ENCODE measurements around the gene FBXL17. TPM values are rescaled to one million over a fixed set of nuclear protein-coding genes. Genes with fewer than 3 reads are reported as not detected.

FBXL17 gene
- total and polyA plus RNA-seq, 9 of the 15 experiments (the other 6 are each of a cell fraction or from before 2014, with no cell fraction given) = 0.32 to 5.4 (median 1.8) TPM

GRCh38 chr5:108220834-108221233 lies 161.1 kb downstream of the FBXL17 start:
- WGBS (ENCODE audit: insufficient coverage, low coverage, missing lambda C conversion rate) = 0% methylated on average over 1 of the region's 1 CpG
- Histone ChIP-seq H3K79me2 (ENCODE audit: control insufficient read depth, insufficient read depth, low read length) (no peaks in the 10 kb centered on the region), H3K36me3 (ENCODE audit: control insufficient read depth, insufficient read depth, low read length) (no peaks in the 10 kb centered on the region), H3K9me3 (replicated peaks; ENCODE audit: control insufficient read depth, insufficient read depth, low read depth, low read length) (no peaks in the 10 kb centered on the region), H3K9ac (ENCODE audit: insufficient read depth in 1 of 2, low read depth in 2 of 2, low read length in 2 of 2) (no peak overlapping the region), H3K4me1 (replicated peaks in 1 of 2; ENCODE audit: control insufficient read depth in 2 of 2, insufficient read depth in 2 of 2, low read length in 2 of 2) (no peaks in the 10 kb centered on the region), H3K4me3 (no peak overlapping the region), H4K20me1 (replicated peaks; ENCODE audit: control insufficient read depth, insufficient read depth, low read length) (no peaks in the 10 kb centered on the region), H3K4me2 (ENCODE audit: insufficient read depth, low read length) (no peak overlapping the region), H2AFZ (ENCODE audit: low read depth, low read length) (no peak overlapping the region), H3K27me3 (ENCODE audit: control insufficient read depth in 2 of 2, insufficient read depth in 2 of 2, low read length in 2 of 2) (no peaks in the 10 kb centered on the region), H3K27ac (ENCODE audit: extremely low read depth, low read depth, low read length) (no peak overlapping the region), H3K9me1 (ENCODE audit: control insufficient read depth, insufficient read depth, low read length) (no peaks in the 10 kb centered on the region)
- POLR2A ChIA-PET = no interaction called here
- DNase-seq (ENCODE audit: extremely low read depth in 1 of 4, low spot score in 3 of 4) (no peak), ATAC-seq (no peak), FAIRE-seq (no peak)
- CTCF ChIA-PET (ENCODE audit: low intra/inter-chr PET ratio) = no interaction called here
- in situ Hi-C loops (cut with MboI) = no loop called here
- intact Hi-C loops (cut with micrococcal nuclease) = no loop called here
- no peak for TF ChIP-seq ZNF780A (CRISPR knock-in tag; IDR thresholded peaks at IDR 0.05)
- TF ChIP-seq MEF2D (tag; conservative IDR thresholded peaks at IDR 0.05; ENCODE audit: low read depth) = peak; percentile 88
- BruUV-seq (replicated peaks) = no TSS peak

- Histone ChIP-seq H3K9me1 (ENCODE audit: control insufficient read depth, insufficient read depth, low read length) (no peaks in the 10 kb centered on the region), H3K9me3 (replicated peaks; ENCODE audit: control insufficient read depth, insufficient read depth, low read depth, low read length) (no peaks in the 10 kb centered on the region), H3K9ac (ENCODE audit: insufficient read depth in 1 of 2, low read depth in 2 of 2, low read length in 2 of 2) (no peak overlapping the region), H3K4me2 (ENCODE audit: insufficient read depth, low read length) (no peak overlapping the region), H3K79me2 (ENCODE audit: control insufficient read depth, insufficient read depth, low read length) (no peaks in the 10 kb centered on the region), H3K27me3 (ENCODE audit: control insufficient read depth in 2 of 2, insufficient read depth in 2 of 2, low read length in 2 of 2) (no peaks in the 10 kb centered on the region), H3K36me3 (ENCODE audit: control insufficient read depth, insufficient read depth, low read length) (no peaks in the 10 kb centered on the region), H4K20me1 (replicated peaks; ENCODE audit: control insufficient read depth, insufficient read depth, low read length) (no peaks in the 10 kb centered on the region), H3K4me1 (replicated peaks in 1 of 2; ENCODE audit: control insufficient read depth in 2 of 2, insufficient read depth in 2 of 2, low read length in 2 of 2) (no peaks in the 10 kb centered on the region), H3K4me3 (no peak overlapping the region), H3K27ac (ENCODE audit: extremely low read depth, low read depth, low read length) (no peak overlapping the region), H2AFZ (ENCODE audit: low read depth, low read length) (no peak overlapping the region)
- ATAC-seq (no peak), DNase-seq (ENCODE audit: extremely low read depth in 1 of 4, low spot score in 3 of 4) (no peak), FAIRE-seq (no peak)
- intact Hi-C loops (cut with micrococcal nuclease) (no loop called here), in situ Hi-C loops (cut with MboI) (no loop called here)
- BruUV-seq (replicated peaks) = no TSS peak
- TF ChIP-seq NR1H2 (CRISPR knock-in tag; IDR thresholded peaks at IDR 0.05) (no peak), MAFK (IDR thresholded peaks at IDR 0.05; ENCODE audit: low read length) (no peak), JUND (IDR thresholded peaks at IDR 0.05; ENCODE audit: borderline replicate concordance, low read depth, low read length) (no peak), JUND (tag; IDR thresholded peaks at IDR 0.05; ENCODE audit: borderline replicate concordance, low read depth, low read length) (0 out of 3 replicates have a peak, but pooled peaks have one; percentile 25), ZNF121 (CRISPR knock-in tag; conservative IDR thresholded peaks at IDR 0.05) (no peak)
- ChIA-PET POLR2A (no interaction called here), CTCF (ENCODE audit: low intra/inter-chr PET ratio) (no interaction called here)
- WGBS (ENCODE audit: insufficient coverage, low coverage, missing lambda C conversion rate) = 6% methylated on average over 4 of the region's 4 CpGs
Measured at GRCh38 chr5:108216890-108217289, 165.0 kb downstream of the FBXL17 start.

Measured in K562 (cell line).